Thyroid gland (tissue), 4 donors: ENCODE results near the gene BANP.

Source experiments
- CTCF ChIP-seq, 6 experiments: fragments of 200-600 bp in 3 of 6; fragments of 450-650 bp in 3 of 6; sonication (generic) in 3 of 6; IDR thresholded peaks; one replicate each; pipeline ENCODE4 v1.5.1; 2016 to 2019; ENCODE audit warnings: antibody characterized with exemption in 6 of 6, mild to moderate bottlenecking in 2 of 6, inconsistent platforms in 1 of 6, moderate library complexity in 1 of 6
- POLR2A ChIP-seq, 2 donors: fragments of 450-650 bp; IDR thresholded peaks; one replicate each; pipeline ENCODE4 v1.6.1; 2017; ENCODE audit warnings: antibody characterized with exemption in 2 of 2, mild to moderate bottlenecking in 2 of 2, moderate library complexity in 1 of 2

GRCh38 chr16:87953308-87954215, 2.3 kb downstream of the BANP start:
- TF ChIP-seq CTCF (IDR thresholded peaks at IDR 0.05) (no peak), POLR2A (IDR thresholded peaks at IDR 0.05) (no peak)
